H1 (cell line): Measurements from ENCODE around the gene RXRA. TPM values are rescaled to one million over a fixed set of nuclear protein-coding genes. Genes with fewer than 3 reads are reported as not detected.

Experiments used
- CTCF ChIA-PET: fragments of 300-600 bp; sonication (Branson Sonifier 250); formaldehyde crosslinking; loops from one replicate; lab custom pipeline; 2021; ENCODE audit not compliant: partially characterized antibody; lab: Charles Lee
- POLR2A ChIA-PET: fragments of 300-600 bp; sonication (Branson Sonifier 250); formaldehyde crosslinking; loops from one replicate; lab custom pipeline; 2021; ENCODE audit warnings: inconsistent platforms; ENCODE audit not compliant: partially characterized antibody; lab: Charles Lee
- DNase-seq, 2 experiments: peaks; one replicate each; pipeline versions ENCODE4 v3.0.0 to v3.0.0-alpha.2; 2010 to 2022; ENCODE audit warnings: low spot score in 2 of 2, low read depth in 1 of 2, mixed read lengths in 1 of 2
- FAIRE-seq: peaks from 2 replicates; lab custom pipeline; 2011; peaks lifted over from hg19 to GRCh38; lab: Jason Lieb, UNC
- H2AFZ ChIP-seq: 2 replicates; pipeline ENCODE4 v1.8.1; 2012; ENCODE audit warnings: low read length, inconsistent platforms
- H2AK5ac ChIP-seq: 2 replicates; pipeline ENCODE4 v1.6.1; 2013; ENCODE audit warnings: low read depth, low read length
- H2BK120ac ChIP-seq: replicated peaks from 2 replicates; pipeline ENCODE3; 2013; ENCODE audit warnings: low read depth, low read length, inconsistent platforms
- H2BK12ac ChIP-seq: 2 replicates; pipeline ENCODE4 v1.6.1; 2013; ENCODE audit warnings: low read depth, low read length
- H2BK15ac ChIP-seq: 2 replicates; pipeline ENCODE4 v1.6.1; 2013; ENCODE audit warnings: low read length
- H2BK20ac ChIP-seq: 2 replicates; pipeline ENCODE4 v1.6.1; 2013; ENCODE audit warnings: low read length
- H2BK5ac ChIP-seq: 2 replicates; pipeline ENCODE4 v1.6.1; 2013; ENCODE audit warnings: low read depth, low read length
- H3K14ac ChIP-seq: 2 replicates; pipeline ENCODE4 v1.6.1; 2013; ENCODE audit warnings: inconsistent platforms; ENCODE audit not compliant: insufficient read length
- H3K18ac ChIP-seq: 2 replicates; pipeline ENCODE4 v1.6.1; 2013; ENCODE audit warnings: low read length; ENCODE audit errors: extremely low read depth
- H3K23ac ChIP-seq: 2 replicates; pipeline ENCODE4 v1.6.1; 2013; ENCODE audit warnings: inconsistent platforms; ENCODE audit not compliant: insufficient read length
- H3K23me2 ChIP-seq: 2 replicates; pipeline ENCODE4 v1.6.1; 2013; ENCODE audit warnings: low read depth, low read length
- H3K27ac ChIP-seq: 2 replicates; pipeline ENCODE4 v1.6.1; 2011; ENCODE audit warnings: low read depth, low read length, inconsistent platforms
- H3K27me3 ChIP-seq, 4 experiments: replicated peaks in 1 of 4; 1 replicate in 1 of 4; 2 replicates in 3 of 4; pipeline versions ENCODE4 v1.6.1 to v1.8.1; 2011 to 2013; ENCODE audit warnings: low read length in 3 of 4, mild to moderate bottlenecking in 3 of 4, inconsistent platforms in 2 of 4, mixed read lengths in 2 of 4, moderate library complexity in 1 of 4; ENCODE audit not compliant: control insufficient read depth in 3 of 4, insufficient read depth in 3 of 4; ENCODE audit errors: extremely low read depth in 1 of 4
- H3K36me3 ChIP-seq, 4 experiments: 2 replicates each; pipeline versions ENCODE4 v1.6.1 to v1.8.1; 2011 to 2013; ENCODE audit warnings: mild to moderate bottlenecking in 4 of 4, low read length in 3 of 4, moderate library complexity in 2 of 4, control low read depth in 1 of 4, inconsistent platforms in 1 of 4; ENCODE audit not compliant: insufficient read depth in 4 of 4, control insufficient read depth in 2 of 4
- H3K4ac ChIP-seq: replicated peaks from 2 replicates; pipeline ENCODE3; 2013; ENCODE audit warnings: low read length, low read depth, mixed read lengths, inconsistent platforms; ENCODE audit not compliant: insufficient read length
- H3K4me1 ChIP-seq, 4 experiments: replicated peaks in 1 of 4; 1 replicate in 1 of 4; 2 replicates in 3 of 4; pipeline versions ENCODE4 v1.6.1 to v1.8.1; 2011 to 2013; ENCODE audit warnings: low read length in 3 of 4, inconsistent platforms in 2 of 4, mixed read lengths in 1 of 4; ENCODE audit not compliant: insufficient read depth in 4 of 4, control insufficient read depth in 3 of 4
- H3K4me2 ChIP-seq, 2 experiments: 2 replicates each; pipeline versions ENCODE4 v1.6.1 to v1.8.1; 2011 to 2013; ENCODE audit warnings: low read depth in 2 of 2, low read length in 2 of 2, control low read depth in 1 of 2, inconsistent platforms in 1 of 2, mild to moderate bottlenecking in 1 of 2; ENCODE audit not compliant: insufficient read depth in 1 of 2
- H3K4me3 ChIP-seq, 4 experiments: fragments of 200-600, 300-600 bp in 1 of 4; sonication (generic), shearing (Covaris generic), sonication (Bioruptor Twin) in 1 of 4; 2 replicates each; pipeline versions ENCODE4 v1.5.1 to v1.8.1; 2011 to 2016; ENCODE audit warnings: low read length in 4 of 4, low read depth in 3 of 4, control low read depth in 2 of 4, inconsistent platforms in 2 of 4, mild to moderate bottlenecking in 2 of 4, mixed read lengths in 1 of 4, moderate library complexity in 1 of 4; ENCODE audit not compliant: insufficient read depth in 2 of 4; ENCODE audit errors: extremely low read depth in 1 of 4
- H3K56ac ChIP-seq: replicated peaks from 2 replicates; pipeline ENCODE3; 2013; ENCODE audit warnings: low read depth, mild to moderate bottlenecking, mixed read lengths, low read length, inconsistent platforms; ENCODE audit not compliant: insufficient read length
- H3K79me1 ChIP-seq: 2 replicates; pipeline ENCODE4 v1.6.1; 2013; ENCODE audit warnings: low read depth, low read length, control low read depth
- H3K79me2 ChIP-seq, 2 experiments: 2 replicates each; pipeline versions ENCODE4 v1.6.1 to v1.8.1; 2012 to 2013; ENCODE audit warnings: low read length in 2 of 2, mild to moderate bottlenecking in 2 of 2, inconsistent platforms in 1 of 2; ENCODE audit not compliant: insufficient read depth in 2 of 2, control insufficient read depth in 1 of 2
- H3K9ac ChIP-seq, 4 experiments: replicated peaks in 1 of 4; 1 replicate in 1 of 4; 2 replicates in 3 of 4; pipeline versions ENCODE4 v1.6.1 to v1.8.1; 2011 to 2013; ENCODE audit warnings: low read depth in 3 of 4, low read length in 3 of 4, control low read depth in 2 of 4, mild to moderate bottlenecking in 2 of 4, moderate library complexity in 2 of 4, inconsistent platforms in 1 of 4; ENCODE audit errors: extremely low read depth in 1 of 4
- H3K9me3 ChIP-seq, 2 experiments: 2 replicates each; pipeline versions ENCODE4 v1.6.1 to v1.8.1; 2012 to 2013; ENCODE audit warnings: mild to moderate bottlenecking in 2 of 2, moderate library complexity in 2 of 2, control low read depth in 1 of 2, inconsistent platforms in 1 of 2, low read depth in 1 of 2, low read length in 1 of 2, mixed read lengths in 1 of 2; ENCODE audit not compliant: insufficient read depth in 2 of 2
- H4K20me1 ChIP-seq, 2 experiments: replicated peaks in 1 of 2; 2 replicates each; pipeline versions ENCODE3 to v1.8.1; 2011 to 2013; ENCODE audit warnings: inconsistent platforms in 2 of 2, low read length in 2 of 2, mild to moderate bottlenecking in 1 of 2; ENCODE audit not compliant: insufficient read depth in 2 of 2, control insufficient read depth in 1 of 2
- H4K5ac ChIP-seq: 2 replicates; pipeline ENCODE4 v1.6.1; 2013; ENCODE audit warnings: low read length, low read depth, mixed read lengths, inconsistent platforms; ENCODE audit not compliant: insufficient read length
- H4K8ac ChIP-seq: 2 replicates; pipeline ENCODE4 v1.8.0; 2013; ENCODE audit warnings: mild to moderate bottlenecking, moderate library complexity, low read length, inconsistent platforms; ENCODE audit not compliant: insufficient read depth; ENCODE audit errors: extremely low read depth
- H4K91ac ChIP-seq: replicated peaks from 2 replicates; pipeline ENCODE3; 2013; ENCODE audit warnings: low read length, mixed read lengths, inconsistent platforms; ENCODE audit not compliant: insufficient read length
- E2F6 ChIP-seq: IDR thresholded peaks from 2 replicates; pipeline ENCODE4 v1.6.1; 2012; ENCODE audit warnings: inconsistent platforms
- KDM1A ChIP-seq: fragments of 200-600, 300-600 bp; sonication (generic); IDR thresholded peaks from 2 replicates; pipeline ENCODE4 v1.7.1; 2016; ENCODE audit warnings: mild to moderate bottlenecking, low read length, borderline replicate concordance
- MAFK ChIP-seq: IDR thresholded peaks from 2 replicates; pipeline ENCODE4 v1.6.1; 2012; ENCODE audit warnings: low read depth, mild to moderate bottlenecking, improper control_type of control experiment, low read length
- NANOG ChIP-seq: IDR thresholded peaks from 2 replicates; pipeline ENCODE4 v1.6.1; 2011; ENCODE audit warnings: low read length, low read depth, mild to moderate bottlenecking, inconsistent platforms; ENCODE audit not compliant: insufficient read depth, poor library complexity, severe bottlenecking
- NRF1 ChIP-seq: IDR thresholded peaks from 2 replicates; pipeline ENCODE4 v1.6.1; 2011; ENCODE audit warnings: mild to moderate bottlenecking, low read depth, low read length, improper control_type of control experiment
- POLR2AphosphoS5 ChIP-seq: IDR thresholded peaks from 2 replicates; pipeline ENCODE4 v1.6.1; 2011; ENCODE audit warnings: low read depth, low read length
- RBBP5 ChIP-seq: IDR thresholded peaks from 2 replicates; pipeline ENCODE4 v1.7.1; 2012; ENCODE audit warnings: low read depth, mild to moderate bottlenecking, inconsistent platforms, low read length, moderate library complexity, borderline replicate concordance
- SIN3A ChIP-seq, 2 experiments: IDR thresholded peaks in 1 of 2; conservative IDR thresholded peaks in 1 of 2; 2 replicates each; pipeline ENCODE4 v1.6.1; 2011 to 2012; ENCODE audit warnings: low read length in 2 of 2, improper control_type of control experiment in 1 of 2, low read depth in 1 of 2, mild to moderate bottlenecking in 1 of 2
- SRF ChIP-seq: IDR thresholded peaks from 2 replicates; pipeline ENCODE4 v1.6.1; 2011; ENCODE audit warnings: mild to moderate bottlenecking, low read depth, low read length, moderate library complexity
- TAF7 ChIP-seq: optimal IDR thresholded peaks from 2 replicates; pipeline ENCODE3; 2011; ENCODE audit warnings: low read depth, mild to moderate bottlenecking, inconsistent platforms, low read length, moderate library complexity, borderline replicate concordance
- WGBS, 2 experiments: shearing (Covaris generic) in 1 of 2; methylation state at CpG; one replicate each; pipeline versions ENCODE4 v1.1.6 to v1.1.7; 2013 to 2015; ENCODE audit warnings: low lambda C conversion rate in 2 of 2, mixed read lengths in 2 of 2, inconsistent platforms in 1 of 2, low coverage in 1 of 2, missing lambda C conversion rate in 1 of 2; ENCODE audit not compliant: insufficient replicate concordance in 2 of 2, insufficient coverage in 1 of 2, insufficient read length in 1 of 2; ENCODE audit errors: extremely low coverage in 1 of 2, missing lambda C conversion rate in 1 of 2; 5-methylcytosine and 5-hydroxymethylcytosine counted together
- polyA plus RNA-seq, 7 experiments: library from polyadenylated mRNA; depleted of rRNA in 3 of 7; stranded (reverse) in 5 of 7; unstranded in 2 of 7; fragments of >200 nt in 5 of 7; fragments of 200-250 nt in 2 of 7; gene quantifications; 1 replicate in 5 of 7; 2 replicates in 1 of 7; 4 replicates in 1 of 7; pipeline versions ENCODE4 v1.2.1 to v1.2.3, GENCODE V29; 2011 to 2013; ENCODE audit warnings: missing spikeins in 2 of 7, mixed read lengths in 2 of 7
- total RNA-seq: library from RNA; stranded (reverse); fragmentation: NEBNext Ultra II Directional; extraction: Animal tissue kit (Norgen Biotek cat#: 25700); gene quantifications from 2 replicates; pipeline ENCODE4 v1.2.1, GENCODE V29; 2021
- TF ChIP-seq, protein P1 (sequence below): IDR thresholded peaks from 2 replicates; pipeline ENCODE4 v1.6.1; 2011; ENCODE audit warnings: low read length, improper control_type of control experiment
- TF ChIP-seq, protein P2 (sequence below): IDR thresholded peaks from 2 replicates; pipeline ENCODE4 v1.6.1; 2012; ENCODE audit warnings: inconsistent platforms

Gene RXRA
- total and polyA plus RNA-seq, 2 of the 8 experiments (the other 6 are each of a cell fraction or from before 2014, with no cell fraction given) = 9.8 to 29.4 TPM

DNA sequence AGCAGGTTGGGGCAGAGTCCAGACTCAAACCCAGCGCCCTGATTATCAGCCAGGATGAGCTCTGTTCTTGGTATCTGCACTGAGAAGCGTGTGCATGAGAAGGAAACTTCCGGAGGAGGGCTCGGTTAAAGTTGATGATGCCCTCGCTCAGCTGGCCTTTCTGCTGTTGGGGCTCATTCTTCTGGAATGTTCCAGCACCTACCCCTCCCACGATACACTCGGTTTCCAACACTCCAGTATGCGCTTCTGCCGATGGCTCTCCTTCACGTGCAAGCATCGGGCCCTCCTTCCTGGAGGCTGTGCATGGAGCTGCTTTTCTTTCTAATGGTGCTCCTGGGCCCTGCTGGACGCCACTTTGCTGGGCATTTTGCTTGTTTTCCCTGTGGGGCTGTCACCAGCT lies 134.0 kb downstream of the RXRA start:
- no peak overlapping the region for H3K23ac ChIP-seq
- H3K27ac ChIP-seq = no peak overlapping the region
- no peaks in the 10 kb centered on the region for H3K36me3 ChIP-seq
- peak overlapping the region; percentile 18; the same call in 1 of the 2 replicates for H4K8ac ChIP-seq
- H2BK12ac ChIP-seq = no peak overlapping the region
- no peaks in the 10 kb centered on the region for H3K27me3 ChIP-seq
- TF ChIP-seq E2F6 (no peak), SIN3A (conservative IDR thresholded peaks at IDR 0.05 in 1 of 2, IDR thresholded peaks at IDR 0.05 in 1 of 2; ENCODE audit: low read depth in 1 of 2, low read length in 2 of 2) (no peak), RBBP5 (no peak), TAF7 (no peak), POLR2AphosphoS5 (no peak), SRF (no peak), KDM1A (no peak), MAFK (no peak), NANOG (no peak), NRF1 (no peak)
- TF ChIP-seq, protein P1, sequence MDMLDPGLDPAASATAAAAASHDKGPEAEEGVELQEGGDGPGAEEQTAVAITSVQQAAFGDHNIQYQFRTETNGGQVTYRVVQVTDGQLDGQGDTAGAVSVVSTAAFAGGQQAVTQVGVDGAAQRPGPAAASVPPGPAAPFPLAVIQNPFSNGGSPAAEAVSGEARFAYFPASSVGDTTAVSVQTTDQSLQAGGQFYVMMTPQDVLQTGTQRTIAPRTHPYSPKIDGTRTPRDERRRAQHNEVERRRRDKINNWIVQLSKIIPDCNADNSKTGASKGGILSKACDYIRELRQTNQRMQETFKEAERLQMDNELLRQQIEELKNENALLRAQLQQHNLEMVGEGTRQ = no peak
- TF ChIP-seq, protein P2, sequence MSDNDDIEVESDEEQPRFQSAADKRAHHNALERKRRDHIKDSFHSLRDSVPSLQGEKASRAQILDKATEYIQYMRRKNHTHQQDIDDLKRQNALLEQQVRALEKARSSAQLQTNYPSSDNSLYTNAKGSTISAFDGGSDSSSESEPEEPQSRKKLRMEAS = no peak
- H3K4me2 ChIP-seq = no peak overlapping the region
- WGBS, 2 experiments = 86% methylated on average over 12 of the region's 12 CpGs; no CpG with 5 or more reads in 1 of the 2 experiments
- no peak overlapping the region for H2BK5ac ChIP-seq
- DNase-seq (no peak), FAIRE-seq (no peak)
- no peak overlapping the region for H3K18ac ChIP-seq
- no peaks in the 10 kb centered on the region for H3K79me1 ChIP-seq
- H3K79me2 ChIP-seq = no peaks in the 10 kb centered on the region
- H3K9me3 ChIP-seq = no peaks in the 10 kb centered on the region; a peak in 1 of 4 replicates
- H3K4me1 ChIP-seq = no peaks in the 10 kb centered on the region
- H2BK120ac ChIP-seq = no peak overlapping the region
- no peaks in the 10 kb centered on the region for H4K20me1 ChIP-seq
- no peak overlapping the region for H2AK5ac ChIP-seq
- ChIA-PET POLR2A (no interaction called here), CTCF (interaction anchor here (0.5 to 4.1 kb wide), 4 partner anchors 11 to 904 kb away, joined by 3 to 16 read pairs (median 4); no protein-coding TSS in a partner anchor)
- no peak overlapping the region for H3K14ac ChIP-seq
- no peak overlapping the region for H3K4ac ChIP-seq
- no peaks in the 10 kb centered on the region for H3K23me2 ChIP-seq
- H4K5ac ChIP-seq = no peak overlapping the region
- no peak overlapping the region for H2BK15ac ChIP-seq
- no peak overlapping the region for H3K4me3 ChIP-seq
- H3K56ac ChIP-seq = no peak overlapping the region
- no peak overlapping the region for H2BK20ac ChIP-seq
- H3K9ac ChIP-seq = no peak overlapping the region
- H4K91ac ChIP-seq = no peak overlapping the region
- H2AFZ ChIP-seq = no peak overlapping the region
